BLaER1 treated with 17β-estradiol and CSF1 and Interleukin-3, amounts not matched to agents 10 nM and 100 nM (cell line): ENCODE results near the gene NSD2.
"Not testable (repeated sequence)": the region's sequence is repeated elsewhere in the genome, so short reads cannot be mapped to it uniquely, and the experiment has no call there.

Experiments used
- H3K27ac ChIP-seq, 11 experiments: shearing (Covaris generic); formaldehyde crosslinking; 2 replicates each; pipeline ENCODE4 v1.8.1; 2022
- H3K27me3 ChIP-seq, 11 experiments: shearing (Covaris generic); formaldehyde crosslinking; 2 replicates each; pipeline ENCODE4 v1.8.1; 2022
- H3K36me3 ChIP-seq, 11 experiments: shearing (Covaris generic); formaldehyde crosslinking; 2 replicates each; pipeline ENCODE4 v1.8.1; 2022
- H3K4me1 ChIP-seq, 10 experiments: shearing (Covaris generic); formaldehyde crosslinking; 2 replicates each; pipeline ENCODE4 v1.8.1; 2022
- H3K4me2 ChIP-seq, 11 experiments: shearing (Covaris generic); formaldehyde crosslinking; 2 replicates each; pipeline ENCODE4 v1.8.1; 2022
- H3K4me3 ChIP-seq, 10 experiments: shearing (Covaris generic); formaldehyde crosslinking; 2 replicates each; pipeline ENCODE4 v1.8.1; 2022
- H3K9ac ChIP-seq, 11 experiments: shearing (Covaris generic); formaldehyde crosslinking; 2 replicates each; pipeline ENCODE4 v1.8.1; 2022
- H3K9me3 ChIP-seq, 11 experiments: shearing (Covaris generic); formaldehyde crosslinking; replicated peaks in 1 of 11; 2 replicates each; pipeline ENCODE4 v1.8.1; 2022
- H4K20me1 ChIP-seq, 11 experiments: shearing (Covaris generic); formaldehyde crosslinking; 2 replicates each; pipeline ENCODE4 v1.8.1; 2022
- Cebpa-rat ChIP-seq, 11 experiments: shearing (Covaris generic); IDR thresholded peaks; 2 replicates each; pipeline ENCODE4 v1.8.1; 2022

Gene NSD2

GRCh38 chr4:1836650-1837049 lies 34.5 kb upstream of the NSD2 start:
- H4K20me1 ChIP-seq: peaks cover 41 to 100% (median 95%) of the 10 kb centered on the region in 11 experiments; a peak in 21 of 22 replicates

GRCh38 chr4:1837069-1837468 lies 34.1 kb upstream of the NSD2 start:
- peaks cover 65 to 94% (median 79%) of the 10 kb centered on the region in 11 experiments for H3K36me3 ChIP-seq

More at GRCh38 chr4:1836650-1837049, 34.5 kb upstream of the NSD2 start:
- H3K9ac ChIP-seq: no peak overlapping the region
- H3K4me1 ChIP-seq: peaks cover 33 to 82% (median 69%) of the 10 kb centered on the region in 10 experiments
- peaks cover 66 to 94% (median 80%) of the 10 kb centered on the region in 11 experiments for H3K36me3 ChIP-seq
- no peaks in the 10 kb centered on the region for H3K27me3 ChIP-seq
- H3K4me2 ChIP-seq: no peak overlapping the region
- no peak overlapping the region for H3K27ac ChIP-seq
- H3K4me3 ChIP-seq: no peak overlapping the region
- TF ChIP-seq Cebpa-rat (IDR thresholded peaks at IDR 0.05): no peak
- H3K9me3 ChIP-seq: no peaks in the 10 kb centered on the region

GRCh38 chr4:1839282-1839681 lies 31.9 kb upstream of the NSD2 start:
- Histone ChIP-seq H3K36me3 (peaks cover 73 to 100% (median 93%) of the 10 kb centered on the region in 11 experiments), H3K9ac (peak overlapping the region in 2 of 11 experiments; percentile 32 to 50; a peak in 3 of 22 replicates), H3K4me3 (no peak overlapping the region), H3K9me3 (no peaks in the 10 kb centered on the region), H3K4me1 (peaks cover 7 to 63% (median 51%) of the 10 kb centered on the region in 10 experiments), H3K27ac (no peak overlapping the region), H4K20me1 (peaks cover 40 to 100% (median 97%) of the 10 kb centered on the region in 11 experiments; a peak in 21 of 22 replicates), H3K4me2 (peak overlapping the region in 8 of 11 experiments; percentile 5 to 77 (median 67); a peak in 13 of 22 replicates), H3K27me3 (no peaks in the 10 kb centered on the region)
- TF ChIP-seq Cebpa-rat (IDR thresholded peaks at IDR 0.05): no peak

More at GRCh38 chr4:1837069-1837468, 34.1 kb upstream of the NSD2 start:
- Histone ChIP-seq H3K4me1 (peaks cover 29 to 82% (median 69%) of the 10 kb centered on the region in 10 experiments), H3K4me2 (no peak overlapping the region), H4K20me1 (peaks cover 45 to 100% (median 96%) of the 10 kb centered on the region in 11 experiments; a peak in 21 of 22 replicates), H3K9ac (no peak overlapping the region), H3K27me3 (no peaks in the 10 kb centered on the region), H3K27ac (no peak overlapping the region), H3K9me3 (no peaks in the 10 kb centered on the region), H3K4me3 (no peak overlapping the region)
- TF ChIP-seq Cebpa-rat (IDR thresholded peaks at IDR 0.05): no peak

GRCh38 chr4:1841201-1841886 lies 29.8 kb upstream of the NSD2 start:
- H3K9me3 ChIP-seq: no peaks in the 10 kb centered on the region
- peaks cover 0 to 43% (median 33%) of the 10 kb centered on the region in 10 experiments; a peak in 15 of 20 replicates for H3K4me1 ChIP-seq
- H3K36me3 ChIP-seq: peaks cover 85 to 100% (median 99%) of the 10 kb centered on the region in 11 experiments
- H3K4me3 ChIP-seq: no peak overlapping the region
- no peak overlapping the region for H3K27ac ChIP-seq
- peak overlapping the region in 1 of 11 experiments; percentile 6; a peak in 1 of 22 replicates for H3K9ac ChIP-seq
- no peak for TF ChIP-seq Cebpa-rat (IDR thresholded peaks at IDR 0.05)
- peak overlapping the region in 9 of 11 experiments; percentile 21 to 56 (median 35); a peak in 14 of 22 replicates for H3K4me2 ChIP-seq
- peaks cover 32 to 100% (median 95%) of the 10 kb centered on the region in 11 experiments; a peak in 21 of 22 replicates for H4K20me1 ChIP-seq
- no peaks in the 10 kb centered on the region for H3K27me3 ChIP-seq

GRCh38 chr4:1841887-1842210 lies 29.3 kb upstream of the NSD2 start:
- H3K27me3 ChIP-seq: no peaks in the 10 kb centered on the region
- H3K4me3 ChIP-seq: no peak overlapping the region
- H3K4me2 ChIP-seq: peak overlapping the region in 9 of 11 experiments; percentile 21 to 56 (median 35); a peak in 13 of 22 replicates
- peaks cover 0 to 45% (median 33%) of the 10 kb centered on the region in 10 experiments; a peak in 15 of 20 replicates for H3K4me1 ChIP-seq
- H3K36me3 ChIP-seq: peaks cover 85 to 100% (median 99%) of the 10 kb centered on the region in 11 experiments
- H3K27ac ChIP-seq: no peak overlapping the region
- TF ChIP-seq Cebpa-rat (IDR thresholded peaks at IDR 0.05): no peak
- H3K9me3 ChIP-seq: no peaks in the 10 kb centered on the region
- H4K20me1 ChIP-seq: peaks cover 32 to 100% (median 94%) of the 10 kb centered on the region in 11 experiments; a peak in 21 of 22 replicates
- H3K9ac ChIP-seq: peak overlapping the region in 1 of 11 experiments; percentile 6; a peak in 1 of 22 replicates

- peak overlapping the region in 4 of 11 experiments; percentile 35 to 56 (median 50); a peak in 5 of 22 replicates for H3K4me2 ChIP-seq
- no peak overlapping the region for H3K27ac ChIP-seq
- H3K36me3 ChIP-seq: peaks cover 85 to 100% (median 99%) of the 10 kb centered on the region in 11 experiments
- peaks cover 32 to 100% (median 94%) of the 10 kb centered on the region in 11 experiments; a peak in 21 of 22 replicates for H4K20me1 ChIP-seq
- H3K9me3 ChIP-seq: no peaks in the 10 kb centered on the region
- no peaks in the 10 kb centered on the region for H3K27me3 ChIP-seq
- TF ChIP-seq Cebpa-rat (IDR thresholded peaks at IDR 0.05): no peak
- H3K9ac ChIP-seq: no peak overlapping the region
- peaks cover 0 to 49% (median 36%) of the 10 kb centered on the region in 10 experiments; a peak in 15 of 20 replicates for H3K4me1 ChIP-seq
- H3K4me3 ChIP-seq: no peak overlapping the region
Measured at GRCh38 chr4:1842339-1842895, 28.8 kb upstream of the NSD2 start.

GRCh38 chr4:1842993-1843448 lies 28.2 kb upstream of the NSD2 start:
- peaks cover 0 to 48% (median 36%) of the 10 kb centered on the region in 10 experiments; a peak in 15 of 20 replicates for H3K4me1 ChIP-seq
- H3K9me3 ChIP-seq: no peaks in the 10 kb centered on the region
- peaks cover 87 to 100% (median 100%) of the 10 kb centered on the region in 11 experiments for H3K36me3 ChIP-seq
- peaks cover 32 to 100% (median 91%) of the 10 kb centered on the region in 11 experiments; a peak in 21 of 22 replicates for H4K20me1 ChIP-seq
- no peaks in the 10 kb centered on the region for H3K27me3 ChIP-seq
- H3K4me3 ChIP-seq: no peak overlapping the region
- no peak overlapping the region for H3K4me2 ChIP-seq
- TF ChIP-seq Cebpa-rat (IDR thresholded peaks at IDR 0.05): no peak
- no peak overlapping the region for H3K27ac ChIP-seq
- no peak overlapping the region for H3K9ac ChIP-seq

GRCh38 chr4:1843852-1844251 lies 27.3 kb upstream of the NSD2 start:
- no peak for TF ChIP-seq Cebpa-rat (IDR thresholded peaks at IDR 0.05)
- no peak overlapping the region for H3K27ac ChIP-seq
- no peaks in the 10 kb centered on the region for H3K9me3 ChIP-seq
- H3K4me3 ChIP-seq: no peak overlapping the region
- peaks cover 33 to 100% (median 91%) of the 10 kb centered on the region in 11 experiments; a peak in 21 of 22 replicates for H4K20me1 ChIP-seq
- no peaks in the 10 kb centered on the region for H3K27me3 ChIP-seq
- H3K4me1 ChIP-seq: peaks cover 0 to 41% (median 33%) of the 10 kb centered on the region in 10 experiments; a peak in 15 of 20 replicates
- no peak overlapping the region for H3K4me2 ChIP-seq
- H3K36me3 ChIP-seq: peaks cover 85 to 100% (median 97%) of the 10 kb centered on the region in 11 experiments
- no peak overlapping the region for H3K9ac ChIP-seq

GRCh38 chr4:1844618-1845017 lies 26.6 kb upstream of the NSD2 start:
- H4K20me1 ChIP-seq: peaks cover 35 to 100% (median 91%) of the 10 kb centered on the region in 11 experiments; a peak in 21 of 22 replicates
- not testable (repeated sequence) for H3K9me3 ChIP-seq, H3K27me3 ChIP-seq, H3K27ac ChIP-seq, H3K4me2 ChIP-seq, H3K9ac ChIP-seq, H3K4me3 ChIP-seq
- peaks cover 0 to 37% (median 26%) of the 10 kb centered on the region in 10 experiments; a peak in 15 of 20 replicates for H3K4me1 ChIP-seq
- H3K36me3 ChIP-seq: peaks cover 83 to 99% (median 95%) of the 10 kb centered on the region in 11 experiments
